MM.1S (cell line): ENCODE results near the gene QRFPR.
"Not testable (repeated sequence)": the region's sequence is repeated elsewhere in the genome, so short reads cannot be mapped to it uniquely, and the experiment has no call there.

Experiments used
- DNase-seq: peaks from one replicate; pipeline ENCODE4 v3.0.0-alpha.2; 2015
- H2AFZ ChIP-seq: fragments of 300-600 bp; sonication (generic); 2 replicates; pipeline ENCODE4 v1.6.0; 2016; ENCODE audit warnings: antibody characterized with exemption, low read length
- H3F3A ChIP-seq: fragments of 300-600 bp; sonication (generic); 2 replicates; pipeline ENCODE4 v1.6.1; 2016; ENCODE audit warnings: mild to moderate bottlenecking, antibody characterized with exemption, low read length, moderate library complexity, mixed read lengths; ENCODE audit not compliant: insufficient read depth
- H3K27ac ChIP-seq: fragments of 300-600 bp; sonication (generic); 2 replicates; pipeline ENCODE4 v1.5.1; 2016; ENCODE audit warnings: mild to moderate bottlenecking, low read length
- H3K27me3 ChIP-seq: fragments of 300-600 bp; sonication (generic); replicated peaks from 2 replicates; pipeline ENCODE4 v1.6.0; 2016; ENCODE audit warnings: low read length; ENCODE audit not compliant: insufficient read depth
- H3K36me3 ChIP-seq: fragments of 300-600 bp; sonication (generic); replicated peaks from 2 replicates; pipeline ENCODE4 v1.6.1; 2016; ENCODE audit warnings: mild to moderate bottlenecking, low read length, mixed read lengths; ENCODE audit not compliant: insufficient read depth
- H3K4me1 ChIP-seq: fragments of 300-600 bp; sonication (generic); 2 replicates; pipeline ENCODE4 v1.6.1; 2016; ENCODE audit warnings: low read length, mixed read lengths
- H3K4me2 ChIP-seq: fragments of 300-600 bp; sonication (generic); 2 replicates; pipeline ENCODE4 v1.6.0; 2016; ENCODE audit warnings: low read depth, low read length
- H3K4me3 ChIP-seq: fragments of 300-600 bp; sonication (generic); 2 replicates; pipeline ENCODE4 v1.5.1; 2016; ENCODE audit warnings: low read length, mixed read lengths
- H3K79me2 ChIP-seq: fragments of 300-600 bp; sonication (generic); 2 replicates; pipeline ENCODE4 v1.6.1; 2016; ENCODE audit warnings: mixed run types, low read length, mixed read lengths
- H3K9ac ChIP-seq: fragments of 300-600 bp; sonication (generic); 2 replicates; pipeline ENCODE4 v1.6.1; 2016; ENCODE audit warnings: low read length, mixed read lengths
- H3K9me2 ChIP-seq: fragments of 300-600 bp; sonication (generic); replicated peaks from 2 replicates; pipeline ENCODE4 v1.6.1; 2016; ENCODE audit warnings: mild to moderate bottlenecking, low read length, mixed read lengths; ENCODE audit not compliant: insufficient read depth
- H3K9me3 ChIP-seq: fragments of 300-600 bp; sonication (generic); replicated peaks from 2 replicates; pipeline ENCODE4 v1.6.1; 2016; ENCODE audit warnings: mild to moderate bottlenecking, low read length, mixed read lengths; ENCODE audit not compliant: insufficient read depth
- H4K20me1 ChIP-seq: fragments of 300-600 bp; sonication (generic); 2 replicates; pipeline ENCODE4 v1.6.1; 2016; ENCODE audit warnings: mild to moderate bottlenecking, low read length, moderate library complexity, mixed read lengths; ENCODE audit not compliant: insufficient read depth
- EZH2 ChIP-seq: fragments of 300-600 bp; sonication (generic); optimal IDR thresholded peaks from 2 replicates; pipeline ENCODE3; 2017; ENCODE audit warnings: low read depth, mild to moderate bottlenecking, antibody characterized with exemption, low read length, mixed read lengths
- EZH2phosphoT487 ChIP-seq: fragments of 300-600 bp; sonication (generic); IDR thresholded peaks from 2 replicates; pipeline ENCODE4 v1.6.1; 2018; ENCODE audit warnings: antibody characterized with exemption, low read length
- TF ChIP-seq, protein P1 (sequence below): fragments of 300-600 bp; sonication (generic); IDR thresholded peaks from 2 replicates; pipeline ENCODE4 v1.5.1; 2016; ENCODE audit warnings: antibody characterized with exemption, low read length, mixed read lengths

QRFPR gene

DNA sequence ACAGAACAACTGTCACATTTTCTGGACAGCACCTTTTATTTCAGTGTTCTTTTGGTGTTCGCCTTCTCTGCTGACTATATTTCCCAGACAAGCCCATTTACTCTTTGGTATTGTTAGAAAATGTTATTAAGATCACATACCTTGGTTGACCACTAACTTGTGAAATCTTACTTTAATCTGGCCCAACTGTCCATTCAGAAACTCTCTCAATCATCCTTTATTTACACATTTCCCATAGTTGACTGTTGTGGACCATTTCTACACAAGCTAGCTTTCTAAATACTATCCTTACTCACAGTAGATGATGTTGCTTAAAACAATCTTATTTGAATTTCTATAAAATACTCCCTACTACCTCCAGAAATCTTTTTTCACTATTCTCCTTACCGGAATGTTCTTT lies 64.7 kb downstream of the QRFPR start:
- no peak overlapping the region for H3K9ac ChIP-seq
- no peak overlapping the region for H3K27ac ChIP-seq
- no peaks in the 10 kb centered on the region for H3K79me2 ChIP-seq
- no peak overlapping the region for H3K4me3 ChIP-seq
- H3K4me2 ChIP-seq = no peak overlapping the region
- no peaks in the 10 kb centered on the region for H3K9me3 ChIP-seq
- no peaks in the 10 kb centered on the region for H3K36me3 ChIP-seq
- H4K20me1 ChIP-seq = no peaks in the 10 kb centered on the region
- H3K27me3 ChIP-seq = no peaks in the 10 kb centered on the region
- DNase-seq = no peak
- no peaks in the 10 kb centered on the region for H3K9me2 ChIP-seq
- H3F3A ChIP-seq = no peaks in the 10 kb centered on the region
- TF ChIP-seq, protein P1, sequence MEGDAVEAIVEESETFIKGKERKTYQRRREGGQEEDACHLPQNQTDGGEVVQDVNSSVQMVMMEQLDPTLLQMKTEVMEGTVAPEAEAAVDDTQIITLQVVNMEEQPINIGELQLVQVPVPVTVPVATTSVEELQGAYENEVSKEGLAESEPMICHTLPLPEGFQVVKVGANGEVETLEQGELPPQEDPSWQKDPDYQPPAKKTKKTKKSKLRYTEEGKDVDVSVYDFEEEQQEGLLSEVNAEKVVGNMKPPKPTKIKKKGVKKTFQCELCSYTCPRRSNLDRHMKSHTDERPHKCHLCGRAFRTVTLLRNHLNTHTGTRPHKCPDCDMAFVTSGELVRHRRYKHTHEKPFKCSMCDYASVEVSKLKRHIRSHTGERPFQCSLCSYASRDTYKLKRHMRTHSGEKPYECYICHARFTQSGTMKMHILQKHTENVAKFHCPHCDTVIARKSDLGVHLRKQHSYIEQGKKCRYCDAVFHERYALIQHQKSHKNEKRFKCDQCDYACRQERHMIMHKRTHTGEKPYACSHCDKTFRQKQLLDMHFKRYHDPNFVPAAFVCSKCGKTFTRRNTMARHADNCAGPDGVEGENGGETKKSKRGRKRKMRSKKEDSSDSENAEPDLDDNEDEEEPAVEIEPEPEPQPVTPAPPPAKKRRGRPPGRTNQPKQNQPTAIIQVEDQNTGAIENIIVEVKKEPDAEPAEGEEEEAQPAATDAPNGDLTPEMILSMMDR = no peak
- no peak for TF ChIP-seq EZH2phosphoT487
- TF ChIP-seq EZH2 = no peak
- H3K4me1 ChIP-seq = no peaks in the 10 kb centered on the region
- H2AFZ ChIP-seq = no peak overlapping the region

DNA sequence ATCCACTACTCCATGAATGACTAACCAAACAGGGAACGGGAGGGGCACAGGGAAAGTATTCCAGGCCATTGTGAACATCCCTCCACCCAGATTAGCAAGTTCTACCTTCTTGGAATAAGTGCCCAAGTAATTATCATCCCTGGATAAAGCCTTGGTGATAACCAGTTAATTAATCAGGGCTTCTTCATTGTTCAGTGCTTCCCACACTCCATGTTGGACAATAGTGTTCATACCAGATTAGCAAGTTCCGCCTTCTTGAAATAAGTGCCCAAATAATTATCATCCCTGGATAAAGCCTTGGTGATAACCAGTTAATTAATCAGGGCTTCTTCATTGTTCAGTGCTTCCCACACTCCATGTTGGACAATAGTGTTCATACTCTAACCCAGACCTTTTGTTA lies 67.4 kb downstream of the QRFPR start:
- H3K4me1 ChIP-seq, H3K9me3 ChIP-seq, H3K79me2 ChIP-seq, H3F3A ChIP-seq, DNase-seq, H4K20me1 ChIP-seq, H3K27me3 ChIP-seq, H3K27ac ChIP-seq, H3K36me3 ChIP-seq, H3K4me3 ChIP-seq, H2AFZ ChIP-seq, H3K9me2 ChIP-seq, H3K9ac ChIP-seq, H3K4me2 ChIP-seq: not testable (repeated sequence)

DNA sequence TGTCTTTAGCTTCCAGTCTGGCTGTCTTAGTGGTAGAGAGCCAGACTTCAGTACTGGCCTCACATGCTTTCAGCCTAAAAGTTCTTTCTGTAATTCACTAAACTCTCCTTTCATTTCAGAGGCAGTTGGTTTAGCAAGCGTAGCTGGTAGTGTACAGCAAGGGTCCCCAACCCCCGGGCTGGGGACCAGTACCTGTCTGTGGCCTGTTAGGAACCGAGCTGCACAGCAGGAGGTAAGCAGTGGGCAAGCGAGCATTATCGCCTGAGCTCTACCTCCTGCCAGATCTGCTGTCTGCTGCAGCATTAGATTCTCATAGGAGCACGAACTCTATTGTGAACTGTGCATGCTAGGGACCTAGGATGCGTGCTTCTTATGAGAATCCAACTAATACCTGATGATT lies 72.0 kb downstream of the QRFPR start:
- Histone ChIP-seq H3F3A (peaks cover 5% of the 10 kb centered on the region), H3K9me2 (no peaks in the 10 kb centered on the region), H3K36me3 (no peaks in the 10 kb centered on the region), H3K4me2 (no peak overlapping the region), H2AFZ (no peak overlapping the region), H3K9me3 (no peaks in the 10 kb centered on the region), H3K9ac (no peak overlapping the region), H3K4me1 (peaks cover 14% of the 10 kb centered on the region), H3K4me3 (no peak overlapping the region), H3K27me3 (no peaks in the 10 kb centered on the region), H3K79me2 (no peaks in the 10 kb centered on the region), H4K20me1 (no peaks in the 10 kb centered on the region), H3K27ac (no peak overlapping the region)
- TF ChIP-seq EZH2phosphoT487 = no peak
- DNase-seq = no peak

- H3K9me2 ChIP-seq = no peaks in the 10 kb centered on the region
- H3K9ac ChIP-seq = no peak overlapping the region
- H3K27ac ChIP-seq = no peak overlapping the region
- no peaks in the 10 kb centered on the region for H3K79me2 ChIP-seq
- no peaks in the 10 kb centered on the region for H3K9me3 ChIP-seq
- H3F3A ChIP-seq = peaks cover 5% of the 10 kb centered on the region
- H4K20me1 ChIP-seq = no peaks in the 10 kb centered on the region
- peaks cover 14% of the 10 kb centered on the region for H3K4me1 ChIP-seq
- no peak for DNase-seq
- H3K4me2 ChIP-seq = no peak overlapping the region
- TF ChIP-seq EZH2phosphoT487 (no peak), EZH2 (no peak)
- TF ChIP-seq, protein P1 = no peak
- no peaks in the 10 kb centered on the region for H3K27me3 ChIP-seq
- H2AFZ ChIP-seq = peak overlapping the region; percentile 54; the same call in 1 of the 2 replicates
- H3K4me3 ChIP-seq = no peak overlapping the region
- no peaks in the 10 kb centered on the region for H3K36me3 ChIP-seq
These were observed 72.5 kb downstream of the QRFPR start for GRCh38 chr4:121308328-121308663.
